ENCODE results near the gene RPS6KC1.

DNA sequence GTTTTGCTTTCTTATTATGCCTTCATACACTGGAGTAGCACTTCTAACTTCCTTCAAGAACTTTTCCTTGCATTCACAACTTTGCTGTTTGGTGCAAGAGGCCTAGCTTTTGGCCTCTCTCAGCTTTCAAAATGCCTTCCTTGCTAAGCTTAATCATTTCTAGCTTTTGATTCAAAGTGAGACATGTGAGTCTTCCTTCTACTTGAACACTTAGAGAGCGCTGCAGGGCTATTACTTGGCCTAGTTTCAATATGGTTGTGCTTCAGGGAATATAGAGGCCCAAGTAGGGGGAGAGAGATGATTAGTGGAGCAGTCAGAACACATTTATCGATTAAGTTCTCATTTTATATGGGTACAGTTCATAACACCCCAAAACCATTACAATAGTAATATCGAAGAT is 47.8 kb upstream of the RPS6KC1 start:
- TF ChIP-seq MAX (IDR thresholded peaks at IDR 0.05), result no peak
- TF ChIP-seq EP300 (IDR thresholded peaks at IDR 0.05; ENCODE audit: borderline replicate concordance), result no peak
- TF ChIP-seq RAD21 (IDR thresholded peaks at IDR 0.05; ENCODE audit: low read depth), result no peak
- TF ChIP-seq EGR1 (IDR thresholded peaks at IDR 0.05), result no peak
- TF ChIP-seq FOXM1 (IDR thresholded peaks at IDR 0.05; ENCODE audit: borderline replicate concordance, low read depth), result no peak
- no peak for TF ChIP-seq TAF1 (IDR thresholded peaks at IDR 0.05; ENCODE audit: low read depth)
- no peak for TF ChIP-seq CEBPB (IDR thresholded peaks at IDR 0.05)
- no peak for TF ChIP-seq NFIC (IDR thresholded peaks at IDR 0.05)
- TF ChIP-seq YY1 (IDR thresholded peaks at IDR 0.05; ENCODE audit: low read depth), result no peak
- no peak for TF ChIP-seq REST (IDR thresholded peaks at IDR 0.05; ENCODE audit: low read depth)
- no peak for TF ChIP-seq USF1 (IDR thresholded peaks at IDR 0.05)
- TF ChIP-seq TEAD4 (IDR thresholded peaks at IDR 0.05), result no peak
- TF ChIP-seq TCF12 (IDR thresholded peaks at IDR 0.05; ENCODE audit: low read depth), result no peak
- no peak for TF ChIP-seq CREB1 (IDR thresholded peaks at IDR 0.05; ENCODE audit: low read depth)

Measured in Ishikawa (cell line).